HG03378 (cell line): ENCODE data around the gene SLC51A.
"Not testable (repeated sequence)": the region's sequence is repeated elsewhere in the genome, so short reads cannot be mapped to it uniquely, and the experiment has no call there.

Experiments used
- ATAC-seq: cut with Tn5 transposase; IDR thresholded peaks from one replicate; pipeline ENCODE4 v1.9.1; 2021; ENCODE audit warnings: mild to moderate bottlenecking, moderate library complexity; ENCODE audit not compliant: unreplicated experiment

The SLC51A gene

DNA sequence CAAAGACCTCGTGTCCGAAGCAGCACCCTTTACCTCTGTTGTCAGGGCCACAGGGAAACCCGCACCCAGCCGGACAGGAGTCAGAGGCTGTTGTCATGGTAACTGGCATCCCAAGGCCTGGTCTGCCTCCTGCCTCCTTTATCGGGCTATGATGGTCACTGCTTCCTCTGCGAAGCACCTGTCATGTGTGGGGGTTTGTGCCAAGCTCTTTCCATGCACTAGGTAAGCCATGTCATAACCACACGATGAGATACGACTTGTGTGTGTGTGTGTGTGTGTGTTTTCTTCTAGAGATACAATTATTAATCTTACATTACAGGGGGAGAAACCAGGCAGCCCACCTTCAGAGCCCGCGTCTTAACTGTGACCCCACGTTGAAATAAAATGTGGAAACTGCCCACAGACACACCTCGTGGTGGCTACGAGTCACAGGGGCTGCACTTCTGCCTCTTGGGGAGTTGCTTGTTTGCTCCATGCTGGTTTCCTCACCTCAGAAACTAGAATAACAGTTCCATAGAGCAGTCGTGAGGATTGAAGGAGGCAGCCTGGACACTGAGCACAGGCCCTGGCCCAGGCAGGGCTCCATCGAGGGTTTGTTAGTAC lies 23.1 kb upstream of the SLC51A start:
- no peak for ATAC-seq

DNA sequence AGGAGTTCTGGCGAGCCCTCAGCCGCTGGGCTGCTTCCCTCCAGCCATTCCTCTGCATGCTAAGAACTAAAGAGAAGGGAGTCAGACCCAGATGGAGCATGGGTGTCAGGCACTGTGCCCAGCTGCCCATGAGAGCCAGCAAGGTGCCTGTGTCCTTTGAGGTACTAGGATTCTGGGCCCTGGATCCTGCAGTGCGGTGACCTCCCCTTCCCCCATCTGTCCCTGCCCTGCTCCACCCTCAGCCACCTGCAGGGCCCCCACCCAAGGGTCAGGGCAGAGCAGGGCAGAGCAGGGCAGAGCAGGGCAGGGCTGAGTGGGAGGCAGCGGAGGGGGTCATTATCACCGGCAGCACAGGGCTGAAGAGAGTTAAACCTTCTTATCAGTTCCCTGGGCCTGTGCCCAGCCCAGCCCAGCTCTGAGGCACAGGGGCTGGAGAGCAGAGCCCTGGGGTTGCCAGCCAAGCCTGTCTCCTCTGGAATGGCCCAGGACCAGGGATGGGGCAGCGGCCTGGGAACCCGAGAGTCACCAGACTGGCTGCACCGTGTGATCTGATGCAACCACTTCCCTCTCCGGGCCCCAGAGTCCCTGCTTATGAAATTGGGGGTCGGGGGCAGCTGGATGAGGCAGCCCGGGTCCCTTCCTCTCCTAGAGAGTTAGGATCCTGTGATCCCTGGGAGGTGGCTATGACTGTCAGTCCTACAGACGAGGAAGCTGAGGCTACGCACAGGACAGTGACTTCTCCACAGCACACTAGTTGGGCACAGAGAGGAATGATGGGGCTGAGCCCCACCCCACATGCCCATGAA lies 22.4 kb upstream of the SLC51A start:
- ATAC-seq, result no peak

DNA sequence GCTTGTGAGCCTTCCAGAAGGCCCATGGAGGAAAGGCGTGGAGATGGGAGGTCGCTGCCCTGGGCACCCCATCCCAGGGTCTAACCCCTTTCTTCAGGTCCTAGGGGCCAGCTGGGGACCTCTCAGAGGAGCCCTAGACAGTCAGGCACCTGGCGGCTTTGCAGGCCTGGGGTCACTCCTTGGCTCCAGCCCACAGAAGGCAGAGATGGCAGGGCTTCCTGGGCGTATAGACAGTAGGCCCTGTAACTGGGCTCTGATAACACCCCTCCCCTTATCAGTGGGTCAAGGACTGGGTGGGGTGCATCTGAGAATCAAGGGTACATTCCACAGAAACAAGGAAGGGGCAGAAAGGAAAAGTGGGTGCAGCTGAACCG lies 21.8 kb upstream of the SLC51A start:
- no peak for ATAC-seq

DNA sequence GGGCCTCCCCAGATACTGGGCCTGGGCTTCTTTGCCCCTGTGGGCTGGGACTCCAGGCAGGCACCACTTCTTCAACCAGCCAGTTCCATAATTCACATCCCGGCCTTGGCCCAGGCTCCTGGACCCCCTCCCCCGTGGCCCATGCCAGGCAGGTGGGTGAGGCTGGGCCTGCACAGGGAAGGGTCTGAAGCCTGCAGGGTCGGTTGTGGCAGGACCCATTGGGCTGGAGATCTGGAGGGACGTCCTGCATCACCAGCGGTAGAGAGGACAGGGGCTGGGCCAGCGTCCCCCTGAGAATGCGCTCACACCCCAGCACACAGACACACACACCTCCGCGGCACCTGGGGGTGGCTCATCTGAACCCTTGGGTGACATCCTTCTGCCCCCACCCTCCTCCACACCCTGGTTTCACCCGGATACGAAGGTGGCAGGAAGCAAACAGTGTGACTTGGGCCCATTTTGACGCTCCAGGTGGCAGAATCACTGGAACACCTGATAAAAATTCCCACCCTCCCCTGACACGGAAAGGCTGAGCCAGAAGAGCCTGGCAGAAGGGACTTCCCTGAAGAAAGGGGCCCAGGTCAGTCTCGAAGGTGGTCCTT lies 20.6 kb upstream of the SLC51A start:
- ATAC-seq, result no peak

DNA sequence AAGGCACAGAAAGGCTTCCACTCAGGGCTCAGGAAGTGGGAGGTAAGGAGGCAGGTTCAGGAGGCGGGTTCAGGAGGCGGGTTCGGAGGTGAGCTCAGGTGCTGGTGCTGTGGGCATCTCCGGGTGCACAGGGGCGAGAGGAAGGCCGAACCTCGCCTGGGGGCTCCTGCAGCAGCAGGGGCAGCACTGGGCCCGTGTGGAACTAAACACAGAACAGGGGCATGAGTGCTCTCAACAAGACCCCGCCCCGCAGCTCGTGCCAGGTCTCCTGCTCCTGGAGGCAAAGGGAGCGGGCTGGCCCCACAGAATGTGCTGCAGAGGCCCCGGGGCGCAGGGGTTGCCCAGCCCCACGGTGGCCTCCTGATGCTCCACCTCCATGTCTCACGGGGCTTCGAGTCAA lies 18.8 kb upstream of the SLC51A start:
- ATAC-seq, result no peak

DNA sequence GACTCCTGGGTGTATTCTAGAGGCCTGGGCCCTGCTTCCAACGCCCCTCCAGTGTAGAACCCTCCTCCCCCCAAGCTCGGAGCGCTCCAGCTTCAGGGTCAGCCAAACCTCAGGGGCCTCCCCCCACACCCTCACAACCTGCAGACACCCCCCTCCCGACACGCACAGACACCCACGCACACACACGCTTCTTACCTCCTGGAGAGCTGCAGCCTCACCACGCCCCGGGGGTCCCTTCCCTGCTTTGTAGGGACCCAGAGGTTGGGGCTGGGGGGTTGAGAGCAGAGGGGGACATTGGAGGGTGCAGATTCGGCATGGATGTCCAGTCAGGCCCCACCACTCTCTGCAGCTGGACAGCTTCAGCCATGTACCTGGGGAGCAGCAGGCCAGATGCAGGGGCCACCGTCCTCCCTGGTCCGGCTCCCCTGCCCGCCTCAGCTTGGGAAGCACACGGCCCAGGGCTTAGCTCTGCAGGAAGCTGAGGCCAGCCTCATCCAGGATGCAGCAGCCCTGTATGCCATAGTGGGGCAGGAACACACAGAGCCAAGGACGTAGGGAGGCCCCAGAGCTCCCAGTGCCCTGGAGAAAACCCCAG lies 18.2 kb upstream of the SLC51A start:
- no peak for ATAC-seq

DNA sequence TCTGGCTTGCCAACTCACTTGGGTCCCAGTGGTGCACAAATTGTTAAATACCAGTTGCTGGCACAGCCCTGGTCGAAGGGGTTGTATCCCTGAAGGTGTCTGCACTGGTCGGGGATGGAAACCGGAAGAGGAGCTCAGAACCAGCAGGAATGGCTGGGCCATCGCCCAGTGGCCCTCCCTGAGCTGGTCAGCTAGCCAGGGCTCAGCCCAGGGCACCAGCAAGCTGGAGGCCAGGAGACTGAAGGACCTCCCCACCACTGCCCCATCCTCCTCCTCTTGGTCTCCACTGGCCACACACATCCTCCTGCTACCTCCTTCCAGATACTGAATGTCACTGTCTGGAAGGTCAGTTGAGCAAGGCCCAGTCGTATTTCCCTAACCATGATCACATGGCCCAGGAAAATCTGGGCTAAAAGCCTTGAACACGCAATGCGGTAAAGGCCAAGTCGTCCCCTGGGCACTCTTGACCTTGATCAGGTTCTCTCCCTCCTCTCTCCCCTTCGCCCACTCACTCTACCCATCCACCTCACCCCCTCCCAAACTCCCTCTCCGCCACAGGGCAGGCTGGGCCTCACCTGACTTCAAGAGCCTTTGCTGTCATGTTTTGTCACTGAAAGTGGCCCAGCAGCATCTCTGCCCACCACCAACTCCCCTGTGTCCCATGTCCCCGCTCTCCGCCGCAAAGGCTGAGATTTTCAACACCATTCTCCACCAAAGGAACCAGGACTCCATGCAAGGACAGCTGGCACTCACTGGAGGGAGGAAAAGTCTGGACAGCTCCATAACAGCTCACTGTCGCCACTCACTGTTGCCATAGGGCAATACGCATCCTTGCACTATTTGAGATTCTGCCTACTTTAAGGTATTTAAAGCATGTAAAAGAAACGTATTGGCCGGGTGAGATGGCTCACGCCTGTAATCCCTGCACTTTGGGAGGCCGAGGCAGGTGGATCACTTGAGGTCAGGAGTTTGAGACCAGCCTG lies 17.3 kb upstream of the SLC51A start:
- no peak for ATAC-seq

DNA sequence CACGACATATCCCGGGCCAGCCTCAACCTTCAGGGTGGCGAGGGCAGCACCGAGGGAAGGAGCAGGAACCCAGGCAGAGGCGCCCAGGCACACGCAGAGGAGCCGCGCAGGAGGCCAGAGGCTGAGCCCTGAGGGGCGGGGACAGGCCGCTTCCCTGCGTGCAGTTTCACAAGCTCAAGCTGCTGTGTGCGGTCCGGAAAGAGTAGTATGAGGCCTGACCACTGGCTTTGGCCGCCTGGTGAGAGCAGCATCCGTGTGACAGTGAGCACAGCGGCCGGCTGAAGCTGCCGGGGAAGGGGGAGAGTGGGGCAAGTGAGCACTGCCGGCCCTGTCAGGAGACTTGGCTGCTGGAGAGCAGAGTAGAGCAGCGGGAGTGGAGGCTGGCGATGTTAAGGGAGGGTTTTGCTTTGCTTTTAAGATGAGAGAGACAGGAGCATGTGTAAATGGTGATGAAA lies 13.8 kb upstream of the SLC51A start:
- no peak for ATAC-seq

DNA sequence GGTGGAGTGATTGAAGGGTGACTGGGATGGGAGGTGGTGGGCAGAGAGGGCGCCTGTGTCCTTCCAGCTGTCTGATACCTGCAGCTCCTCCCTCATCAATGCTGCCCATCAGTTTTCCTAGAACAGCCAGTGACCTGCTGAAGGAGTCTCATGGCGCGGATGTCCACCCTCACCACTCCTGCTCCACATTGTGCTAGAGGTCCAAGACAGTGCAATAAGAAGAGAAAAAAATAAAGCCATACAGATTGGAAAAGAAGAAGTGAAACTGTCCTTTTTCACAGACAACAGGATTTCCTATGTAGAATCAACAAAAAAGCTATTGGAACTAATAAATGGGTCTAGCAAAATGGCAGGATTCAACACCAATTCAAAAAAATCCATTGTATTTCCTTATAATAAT lies 12.5 kb upstream of the SLC51A start:
- no peak for ATAC-seq

DNA sequence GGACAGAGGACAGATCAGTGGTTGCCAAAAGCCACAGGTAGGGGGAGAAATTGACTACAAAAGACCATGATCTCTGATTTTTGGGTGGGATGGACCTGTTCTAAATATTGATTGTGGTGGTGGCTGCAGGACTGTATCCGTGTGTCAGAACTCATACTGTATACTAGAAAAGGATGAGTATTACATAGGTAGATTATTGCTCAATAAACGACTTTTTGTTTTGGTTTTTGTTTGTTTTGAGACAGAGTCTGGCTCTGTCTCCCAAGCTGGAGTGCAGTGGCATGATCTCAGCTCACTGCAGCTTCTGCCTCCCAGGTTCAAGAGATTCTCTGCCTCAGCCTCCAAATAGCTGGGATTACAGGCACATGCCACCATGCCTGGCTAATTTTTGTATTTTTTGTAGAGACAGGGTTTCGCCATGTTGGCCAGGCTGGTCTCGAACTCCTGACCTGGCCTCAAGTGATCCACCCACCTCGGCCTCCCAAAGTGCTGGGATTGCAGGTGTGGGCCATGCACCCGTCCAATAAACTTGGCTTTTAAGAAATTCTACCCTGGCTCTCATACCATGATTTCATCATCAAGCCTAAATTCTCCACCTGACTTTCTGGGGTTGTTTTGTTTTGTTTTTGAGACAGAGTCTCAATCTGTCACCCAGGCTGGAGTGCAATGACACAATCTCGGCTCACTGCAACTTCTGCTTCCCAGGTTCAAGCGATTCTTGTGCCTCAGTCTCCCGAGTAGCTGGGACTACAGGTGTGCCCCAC lies 10.7 kb upstream of the SLC51A start:
- ATAC-seq, result not testable (repeated sequence)

DNA sequence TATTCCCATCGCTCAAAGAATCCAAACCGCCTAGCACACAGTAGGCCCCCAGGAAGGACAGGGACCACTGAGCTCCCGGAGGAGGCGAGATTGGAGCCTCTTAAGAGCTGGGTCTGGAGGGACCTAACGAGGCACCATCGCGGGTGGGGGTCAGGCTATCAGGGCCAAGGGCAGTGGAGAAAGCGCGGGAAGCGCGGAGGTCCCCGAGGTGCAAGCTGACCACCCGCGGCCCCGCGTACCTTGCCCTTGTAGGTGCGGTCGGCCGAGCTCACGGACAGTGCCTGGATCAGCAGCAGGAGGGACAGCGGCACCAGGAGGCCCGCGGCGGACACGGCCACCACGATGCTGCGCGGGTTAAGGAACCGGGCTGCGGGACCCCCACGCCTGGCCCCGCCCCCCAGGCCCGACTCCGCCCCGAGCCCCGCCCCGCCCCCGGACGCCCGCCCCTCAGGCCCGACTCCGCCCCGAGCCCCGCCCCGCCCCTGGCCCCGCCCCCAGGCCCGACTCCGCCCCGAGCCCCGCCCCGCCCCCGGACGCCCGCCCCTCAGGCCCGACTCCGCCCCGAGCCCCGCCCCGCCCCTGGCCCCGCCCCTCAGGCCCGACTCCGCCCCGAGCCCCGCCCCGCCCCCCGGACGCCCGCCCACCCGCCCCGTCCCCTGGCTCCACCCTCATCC lies 9.0 kb upstream of the SLC51A start:
- no peak for ATAC-seq

DNA sequence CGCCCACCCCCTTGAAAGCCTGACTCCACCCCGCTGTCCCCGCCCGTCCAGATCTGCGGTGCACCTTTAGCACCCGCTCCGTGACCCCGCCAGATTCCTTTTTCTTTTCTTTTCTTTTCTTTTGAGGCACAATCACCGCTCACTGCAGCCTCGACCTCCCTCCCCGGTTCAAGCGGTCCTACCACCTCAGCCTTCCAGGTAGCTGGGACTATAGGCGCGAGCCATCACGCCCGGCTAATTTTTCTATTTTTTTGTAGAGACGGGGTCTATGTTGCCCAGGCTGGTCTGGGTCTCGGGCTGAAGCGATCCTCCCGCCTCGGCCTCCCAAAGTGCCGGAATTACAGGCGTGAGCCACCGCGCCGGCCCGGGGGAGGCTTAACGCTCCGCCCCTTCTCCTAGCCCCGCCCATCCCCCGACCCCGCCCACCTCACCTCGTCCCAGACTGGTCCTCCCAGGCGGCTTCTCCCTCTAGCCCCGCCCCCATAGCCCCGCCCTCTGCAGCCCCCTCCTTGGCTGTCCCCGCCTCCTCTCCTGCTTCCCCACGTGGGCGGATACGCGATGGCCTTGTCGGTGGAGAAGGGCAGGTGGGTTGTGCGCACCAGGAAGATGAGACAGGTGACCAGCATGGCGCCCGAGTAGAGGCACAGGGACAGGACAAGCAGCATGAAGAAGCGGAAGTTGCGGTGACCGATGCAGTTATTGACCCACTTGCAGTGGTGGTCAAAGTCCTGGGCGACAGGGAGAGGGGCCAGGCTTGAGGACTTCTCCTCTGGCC lies 8.3 kb upstream of the SLC51A start:
- no peak for ATAC-seq

DNA sequence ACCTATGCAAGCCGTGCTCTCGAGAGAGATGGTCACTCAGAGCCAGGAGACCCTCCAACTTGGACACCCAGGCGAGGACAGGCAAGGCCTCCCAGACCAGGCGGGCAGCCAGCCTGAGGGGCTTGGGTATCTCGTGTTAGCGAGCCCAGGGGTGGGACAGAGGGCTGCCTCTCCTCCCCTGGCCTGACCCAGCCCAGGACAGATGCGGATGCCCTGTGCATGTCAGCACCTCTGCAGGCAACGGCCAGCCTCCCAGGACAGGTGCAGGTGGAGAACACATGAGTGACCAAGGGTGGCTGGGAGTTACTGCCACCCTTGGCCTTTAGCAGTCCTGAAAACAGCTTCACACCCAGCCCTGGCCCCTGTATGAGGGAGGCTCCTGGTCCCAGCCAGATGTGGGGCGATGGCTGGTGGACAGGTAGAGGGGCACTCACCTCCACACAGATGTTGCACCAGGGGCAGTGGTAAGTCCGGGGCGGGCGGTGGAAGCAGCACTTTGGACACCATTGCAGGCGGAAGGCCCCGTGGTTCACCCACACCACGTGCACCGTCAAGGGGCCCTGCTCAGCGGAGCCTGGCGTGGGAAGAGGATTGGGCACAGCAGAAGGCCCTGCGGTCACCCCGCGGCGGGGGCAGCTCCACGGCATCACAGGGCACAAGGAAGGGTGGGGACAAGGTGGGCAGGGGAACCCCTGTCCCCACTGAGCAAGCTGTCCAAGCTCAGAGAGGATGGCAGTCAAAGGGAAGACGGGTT lies 7.2 kb upstream of the SLC51A start:
- no peak for ATAC-seq

DNA sequence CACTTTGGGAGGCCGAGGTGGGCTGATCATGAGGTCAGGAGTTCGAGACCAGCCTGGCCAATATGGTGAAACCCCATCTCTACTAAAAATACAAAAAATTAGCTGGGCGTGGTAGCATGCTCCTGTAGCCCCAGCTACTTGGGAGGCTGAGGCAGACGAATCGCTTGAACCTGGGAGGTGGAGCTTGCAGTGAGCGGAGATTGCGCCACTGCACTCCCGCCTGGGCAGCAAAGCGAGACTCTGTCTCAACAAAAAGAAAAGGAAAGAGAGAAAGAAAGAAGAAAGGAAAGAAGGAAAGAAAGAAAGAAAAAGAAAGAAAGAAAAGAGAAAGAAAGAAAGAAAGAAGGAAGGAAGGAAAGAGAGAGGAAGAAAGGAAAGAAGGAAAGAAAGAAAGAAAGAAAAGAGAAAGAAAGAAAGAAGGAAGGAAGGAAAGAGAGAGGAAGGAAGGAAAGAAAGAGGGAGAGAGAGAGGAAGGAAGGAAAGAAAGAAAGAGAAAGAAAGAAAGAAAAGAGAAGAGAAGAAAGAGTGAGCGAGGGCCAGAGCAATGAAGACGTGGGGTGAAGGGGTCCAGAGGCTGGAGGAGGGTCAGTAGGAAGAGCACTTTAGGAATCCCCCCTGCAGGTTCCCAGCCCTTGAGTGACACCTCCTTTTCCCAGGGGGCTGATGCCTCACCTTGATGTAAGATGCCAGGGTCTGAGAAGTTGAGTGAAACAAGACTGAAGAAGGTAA lies 6.2 kb upstream of the SLC51A start:
- ATAC-seq, result not testable (repeated sequence)

DNA sequence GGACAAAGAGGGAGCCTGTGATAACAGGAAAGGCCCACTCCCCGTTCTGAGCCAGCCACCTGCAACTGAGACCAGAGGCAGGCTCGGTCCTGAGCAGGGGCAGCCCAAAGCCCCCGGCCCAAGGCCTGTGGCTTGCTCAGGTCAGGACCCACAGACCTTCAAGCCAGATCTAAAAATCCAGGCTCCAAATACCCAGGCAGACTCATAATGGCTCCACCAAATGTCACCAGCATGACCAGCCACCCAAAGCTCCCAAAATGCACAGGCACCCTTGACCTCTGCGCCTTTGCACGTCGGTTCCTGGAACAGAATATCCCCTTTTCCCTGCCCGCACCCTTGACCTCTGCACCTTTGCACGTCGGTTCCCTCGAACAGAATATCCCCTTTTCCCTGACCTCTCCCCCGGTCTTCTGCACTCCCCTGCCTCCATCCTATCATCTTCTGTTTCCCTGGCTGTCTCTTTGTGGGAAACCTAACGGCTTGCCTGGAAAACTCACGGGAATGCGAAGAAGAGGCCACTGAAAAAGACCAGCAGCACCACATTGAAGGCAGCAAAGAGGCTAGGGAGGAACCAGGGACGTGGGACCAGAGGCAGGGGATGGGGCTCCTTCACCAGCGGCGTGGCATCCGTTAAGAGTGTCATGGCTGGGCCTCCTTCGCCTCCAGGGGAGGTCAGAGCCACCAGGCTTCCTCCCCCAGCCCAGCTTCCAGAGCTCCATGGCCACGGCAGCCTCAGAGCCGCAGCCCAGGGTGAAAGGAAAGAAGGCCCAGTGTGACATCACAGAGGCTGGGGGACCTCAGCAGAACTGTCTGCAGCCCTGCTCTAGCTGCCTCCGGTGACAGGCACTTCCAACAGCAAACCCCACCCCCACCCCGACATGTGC lies 5.4 kb upstream of the SLC51A start, which contains the start of gene ZDHHC19:
Gene ZDHHC19, minus strand, starts transcription at position 728 of the 884 bp plus-strand sequence. Its CDS starts 85 bp downstream, at position 643.
- no peak for ATAC-seq

DNA sequence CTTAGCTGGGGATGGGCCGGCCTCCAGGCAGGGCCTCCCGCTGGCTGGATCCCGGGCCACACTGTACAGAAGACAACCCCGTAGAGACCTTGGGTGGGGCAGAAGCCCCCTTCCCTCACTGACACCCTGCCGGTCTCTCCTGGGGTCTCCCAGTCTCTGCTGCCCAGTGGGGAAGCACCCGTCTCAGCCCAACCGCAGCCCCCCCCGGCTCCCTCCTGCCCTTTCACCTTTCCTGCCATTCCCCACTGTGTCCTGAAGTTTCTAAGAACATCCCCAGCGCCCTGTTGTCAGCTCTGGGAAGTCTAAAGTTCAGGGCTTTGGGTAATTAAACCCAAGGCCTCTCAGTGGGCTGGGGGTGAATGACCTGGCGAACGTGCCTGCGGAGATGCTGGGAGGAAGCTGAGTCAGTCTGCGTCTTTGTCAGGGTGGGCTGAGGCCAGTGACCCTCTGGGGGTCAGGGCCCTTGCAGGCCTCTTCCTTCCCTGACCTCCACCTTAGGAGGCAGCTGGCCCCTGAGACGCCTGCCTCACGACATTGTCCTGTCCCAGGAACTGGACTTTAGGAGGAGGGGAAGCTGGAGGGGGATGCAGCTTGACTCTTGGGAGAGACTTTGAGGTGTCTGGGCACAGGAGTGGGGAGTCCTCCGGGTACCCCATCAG lies 1.4 kb upstream of the SLC51A start:
- ATAC-seq, result no peak
